Right lobe of liver (tissue), 4 donors: ENCODE measurements around the gene TEDC2.

Experiments used
- POLR2A ChIP-seq: fragments of 450-650 bp; IDR thresholded peaks from one replicate; pipeline ENCODE4 v1.6.1; 2017; ENCODE audit warnings: antibody characterized with exemption, mild to moderate bottlenecking
- TF ChIP-seq, protein P1 (sequence below), 4 donors: fragments of 200-600 bp in 3 of 4; fragments of 450-650 bp in 1 of 4; IDR thresholded peaks; one replicate each; pipeline versions ENCODE4 v1.5.1 to v1.8.0; 2016 to 2022; ENCODE audit warnings: antibody characterized with exemption in 4 of 4, mild to moderate bottlenecking in 2 of 4
- donor health status: DM: no; HTN: no; CAD: no.
- donor health status: DM: no; HTN: no; CAD: no.
- donor health status: DM: no; HTN: yes; CAD: no.

DNA sequence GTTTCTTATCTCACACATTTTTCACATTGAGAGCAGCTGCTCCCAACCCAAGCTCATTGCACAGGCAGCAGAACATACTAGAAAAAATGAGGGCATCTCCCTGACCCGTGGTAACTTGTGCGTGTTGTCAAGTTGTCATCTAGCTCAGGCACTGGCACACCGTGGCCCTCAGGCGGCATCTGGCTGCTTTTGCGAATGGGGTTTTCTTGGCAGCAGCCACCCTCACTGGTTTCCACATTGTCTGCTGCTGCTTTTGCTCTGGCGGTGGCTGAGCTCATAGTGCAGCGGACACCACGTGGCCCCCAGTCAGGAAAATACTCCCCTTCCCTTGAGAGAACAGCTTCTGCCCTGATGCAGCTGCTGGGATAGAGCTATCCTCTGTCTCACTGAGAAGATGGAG, 9.4 kb upstream of the TEDC2 start:
- TF ChIP-seq, protein P1, sequence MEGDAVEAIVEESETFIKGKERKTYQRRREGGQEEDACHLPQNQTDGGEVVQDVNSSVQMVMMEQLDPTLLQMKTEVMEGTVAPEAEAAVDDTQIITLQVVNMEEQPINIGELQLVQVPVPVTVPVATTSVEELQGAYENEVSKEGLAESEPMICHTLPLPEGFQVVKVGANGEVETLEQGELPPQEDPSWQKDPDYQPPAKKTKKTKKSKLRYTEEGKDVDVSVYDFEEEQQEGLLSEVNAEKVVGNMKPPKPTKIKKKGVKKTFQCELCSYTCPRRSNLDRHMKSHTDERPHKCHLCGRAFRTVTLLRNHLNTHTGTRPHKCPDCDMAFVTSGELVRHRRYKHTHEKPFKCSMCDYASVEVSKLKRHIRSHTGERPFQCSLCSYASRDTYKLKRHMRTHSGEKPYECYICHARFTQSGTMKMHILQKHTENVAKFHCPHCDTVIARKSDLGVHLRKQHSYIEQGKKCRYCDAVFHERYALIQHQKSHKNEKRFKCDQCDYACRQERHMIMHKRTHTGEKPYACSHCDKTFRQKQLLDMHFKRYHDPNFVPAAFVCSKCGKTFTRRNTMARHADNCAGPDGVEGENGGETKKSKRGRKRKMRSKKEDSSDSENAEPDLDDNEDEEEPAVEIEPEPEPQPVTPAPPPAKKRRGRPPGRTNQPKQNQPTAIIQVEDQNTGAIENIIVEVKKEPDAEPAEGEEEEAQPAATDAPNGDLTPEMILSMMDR (IDR thresholded peaks at IDR 0.05): no peak
- TF ChIP-seq POLR2A: no peak
